Measurements from ENCODE around the gene ELMOD3.
"Not testable (repeated sequence)": the region's sequence is repeated elsewhere in the genome, so short reads cannot be mapped to it uniquely, and the experiment has no call there.

The ELMOD3 gene

DNA sequence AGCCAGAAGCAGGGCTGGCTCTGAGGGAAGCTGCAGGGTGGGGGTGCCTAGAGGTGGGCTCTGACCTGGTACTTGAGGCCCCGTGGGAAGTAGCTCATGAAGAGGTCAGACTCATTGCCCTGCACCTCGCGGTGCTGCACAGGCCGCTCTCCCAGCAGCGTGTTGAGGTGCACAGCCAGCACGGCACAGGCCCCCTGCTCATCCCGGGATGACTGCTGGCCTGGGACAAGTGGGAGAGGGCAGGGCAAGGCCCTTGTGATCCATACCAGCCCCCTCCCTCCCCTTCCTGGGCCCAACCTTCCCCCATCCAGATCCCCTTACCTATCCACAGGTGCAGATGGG lies 46.9 kb downstream of the ELMOD3 start:
- DNase-seq (ENCODE audit: low read depth): no peak

- DNase-seq (ENCODE audit: low read depth): no peak
Measured at GRCh38 chr2:85401844-85402243, 47.3 kb downstream of the ELMOD3 start.

- DNase-seq (ENCODE audit: low read depth): no peak
Measured at GRCh38 chr2:85405201-85406059, 50.9 kb downstream of the ELMOD3 start.

GRCh38 chr2:85409845-85410583 lies 55.4 kb downstream of the ELMOD3 start, which contains the start of gene CAPG:
TSS of gene CAPG (minus strand) at chr2:85410366. CDS start at chr2:85402145, 8,221 bp downstream.
- DNase-seq (ENCODE audit: low read depth): no peak

- no peak for DNase-seq (ENCODE audit: low read depth)
Measured at GRCh38 chr2:85410584-85411404, 56.2 kb downstream of the ELMOD3 start.

DNA sequence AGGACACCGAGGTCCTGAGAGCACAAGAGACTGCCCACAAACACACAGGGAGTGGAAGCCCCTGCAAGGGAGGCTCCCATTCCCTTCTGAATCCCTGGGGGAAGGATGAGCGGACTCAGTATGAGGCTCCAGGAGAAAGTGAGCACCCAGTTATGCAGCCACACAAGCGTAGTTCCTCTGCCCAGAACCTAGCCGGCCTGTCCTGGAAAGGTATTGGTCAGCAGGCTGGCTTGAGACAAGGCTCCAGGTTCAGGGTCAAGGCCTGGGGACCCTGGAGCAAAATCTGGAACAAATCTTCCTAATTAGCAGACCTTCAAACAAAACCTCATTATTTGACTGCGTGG lies 56.8 kb downstream of the ELMOD3 start:
- DNase-seq (ENCODE audit: low read depth): no peak

GRCh38 chr2:85413592-85414420 lies 59.2 kb downstream of the ELMOD3 start:
- no peak for DNase-seq (ENCODE audit: low read depth)

- DNase-seq (ENCODE audit: low read depth): not testable (repeated sequence)
Measured at GRCh38 chr2:85414421-85414759, 59.8 kb downstream of the ELMOD3 start.

- DNase-seq (ENCODE audit: low read depth): no peak
Measured at GRCh38 chr2:85414761-85415553, 60.4 kb downstream of the ELMOD3 start.

DNA sequence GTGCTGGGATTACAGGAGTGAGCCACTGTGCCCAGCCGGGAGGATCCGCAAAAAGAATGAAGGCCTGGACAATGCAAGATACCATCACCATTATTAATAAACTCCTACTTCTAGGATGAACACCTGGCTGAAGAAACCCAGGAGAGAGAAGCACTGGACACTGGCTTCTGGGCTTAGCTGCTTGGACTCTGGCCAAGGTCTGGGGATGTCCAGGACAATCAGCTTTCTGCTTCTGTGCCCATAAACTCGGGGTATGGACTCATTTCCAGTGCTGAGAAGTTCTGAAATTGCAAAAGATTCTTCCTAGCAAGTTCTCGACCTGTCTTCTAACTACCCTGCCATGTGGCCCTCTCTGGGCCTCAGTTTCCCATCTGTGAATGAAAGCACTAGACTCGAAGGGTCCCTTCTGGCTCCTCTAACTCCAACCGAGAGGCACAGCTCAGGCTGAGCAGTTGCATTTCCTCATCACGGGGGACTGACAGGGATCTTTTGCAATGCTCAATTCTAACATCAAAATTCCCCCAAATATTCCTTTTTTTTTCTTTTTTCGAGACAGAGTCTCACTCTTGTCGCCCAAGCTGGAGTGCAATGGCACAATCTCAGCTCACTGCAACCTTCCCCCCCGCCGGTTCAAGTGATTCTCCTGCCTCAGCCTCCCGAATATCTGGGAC lies 61.5 kb downstream of the ELMOD3 start:
- DNase-seq (ENCODE audit: low read depth): no peak

- DNase-seq (ENCODE audit: low read depth): peak; percentile 83
Measured at GRCh38 chr2:85418132-85419008, 63.8 kb downstream of the ELMOD3 start, which contains the start of gene SH2D6. TSS of gene SH2D6 (plus strand) at chr2:85418714. CDS start at chr2:85429466, 10,752 bp downstream.

DNA sequence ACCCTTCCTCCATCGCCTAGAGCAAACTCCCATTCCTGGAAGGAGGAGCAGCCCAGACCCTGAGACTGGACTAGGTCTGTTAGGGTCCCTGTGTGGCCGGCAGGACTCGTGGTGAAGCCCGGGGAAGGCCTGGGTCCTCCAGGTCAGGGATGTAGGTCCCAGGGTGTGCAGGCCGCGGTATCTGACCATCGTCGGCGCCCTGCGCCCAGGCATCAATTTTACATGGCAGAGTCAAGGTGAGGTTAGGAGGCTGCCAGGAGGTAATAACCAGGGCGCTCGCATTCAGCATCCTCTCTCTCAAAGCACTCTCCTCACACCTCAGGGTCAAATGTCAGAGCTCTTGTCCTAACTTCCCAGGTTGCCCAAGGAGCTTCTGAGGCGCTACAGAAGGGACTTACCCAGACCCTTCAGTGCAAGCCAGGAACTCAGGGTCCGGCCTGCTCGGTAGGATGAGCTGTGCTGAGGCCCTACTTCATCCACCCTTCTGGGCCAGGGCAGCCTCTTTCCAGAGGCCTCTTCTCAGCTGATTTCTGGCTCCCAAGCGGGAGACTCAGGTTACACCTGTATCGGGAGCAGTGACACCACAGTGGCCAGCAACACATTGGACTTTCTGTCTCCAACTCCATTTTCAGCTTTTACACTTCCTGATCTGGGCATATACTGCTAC lies 64.6 kb downstream of the ELMOD3 start:
- DNase-seq (ENCODE audit: low read depth): no peak

DNA sequence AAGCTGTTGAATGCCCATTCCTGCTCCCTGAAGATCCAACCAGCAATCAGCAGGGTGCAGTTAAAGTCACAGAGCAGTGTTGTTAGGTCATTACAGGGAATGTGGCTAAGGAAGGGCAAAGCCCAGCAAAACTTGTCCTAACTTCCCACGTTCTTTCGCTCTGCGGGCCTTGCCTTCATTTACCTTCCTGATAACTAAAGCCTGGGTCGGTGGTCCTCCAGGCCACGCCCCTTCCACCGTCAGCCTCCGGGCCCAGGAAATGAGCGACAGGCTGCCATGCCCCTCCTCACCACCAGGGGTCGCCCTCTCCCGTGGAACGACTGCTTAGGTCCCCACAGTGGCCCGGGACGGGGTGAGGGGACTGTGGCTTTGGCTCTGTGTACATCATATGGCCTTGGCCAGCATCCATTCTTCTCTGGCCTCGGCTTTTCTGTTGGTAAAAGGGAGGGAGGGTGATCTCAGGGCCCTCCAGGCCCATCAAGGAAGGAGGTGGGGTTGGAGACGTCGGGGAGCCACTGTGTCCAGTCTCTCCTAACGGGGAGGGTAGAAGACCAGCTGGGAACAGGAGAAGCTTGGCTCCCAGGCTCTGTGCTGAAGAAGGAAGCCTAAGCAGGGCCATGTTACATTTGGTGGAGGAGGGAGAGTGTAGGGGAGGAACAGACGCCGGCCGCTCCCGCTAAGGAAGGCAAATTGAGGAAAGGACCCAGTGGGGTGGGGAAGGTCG lies 66.1 kb downstream of the ELMOD3 start:
- no peak for DNase-seq (ENCODE audit: low read depth)

GRCh38 chr2:85421260-85422071 lies 66.9 kb downstream of the ELMOD3 start:
- DNase-seq (ENCODE audit: low read depth): no peak

DNA sequence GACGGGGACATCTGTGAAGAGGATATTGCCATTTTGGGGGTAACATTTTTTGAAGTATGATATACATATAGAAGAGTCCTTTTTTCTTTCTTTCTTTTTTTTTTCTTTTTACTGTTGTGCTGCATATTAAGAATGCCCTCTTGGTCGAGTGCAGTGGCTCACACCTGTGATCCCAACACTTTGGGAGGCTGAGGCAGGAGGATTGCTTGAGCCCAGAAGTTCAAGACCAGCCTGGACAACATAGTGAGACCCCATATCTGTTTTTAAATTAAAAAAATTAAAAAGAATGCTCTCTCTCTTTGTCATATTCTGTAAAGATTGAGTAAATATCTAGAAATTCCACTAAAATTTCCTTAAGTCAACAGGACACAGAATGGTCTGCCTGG lies 67.5 kb downstream of the ELMOD3 start:
- DNase-seq (ENCODE audit: low read depth): no peak

GRCh38 chr2:85423525-85423924 lies 69.0 kb downstream of the ELMOD3 start:
- DNase-seq (ENCODE audit: low read depth): no peak

DNA sequence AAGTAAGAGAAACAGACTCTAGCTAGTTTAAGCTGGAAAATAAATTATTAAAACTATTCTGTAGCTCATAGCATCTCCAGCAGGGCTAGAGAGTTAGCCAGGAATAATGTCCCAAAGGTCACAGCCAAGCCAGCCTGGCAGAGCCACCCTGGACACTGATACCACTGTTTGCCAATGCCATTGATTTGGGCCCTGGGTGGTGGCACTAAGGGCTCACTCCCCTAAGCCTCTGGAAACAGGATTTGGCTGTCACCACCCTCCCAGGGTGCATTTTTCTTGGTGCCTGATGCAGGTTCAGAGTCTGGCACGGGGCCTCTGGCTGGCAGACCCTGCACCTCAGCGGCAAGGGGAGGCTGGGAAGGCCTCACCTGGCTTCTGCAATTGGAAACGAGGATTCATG lies 71.0 kb downstream of the ELMOD3 start:
- no peak for DNase-seq (ENCODE audit: low read depth)
